Breast epithelium (tissue), 4 donors: ENCODE data around the gene GREB1. TPM values are rescaled to one million over a fixed set of nuclear protein-coding genes. Genes with fewer than 3 reads are reported as not detected.

Source experiments
- DNase-seq, 2 donors: peaks; one replicate each; pipeline ENCODE4 v3.0.0-alpha.2; 2019; ENCODE audit warnings: low spot score in 2 of 2
- H3K27ac ChIP-seq, 2 donors: fragments of 200-600 bp; sonication (generic) in 1 of 2; one replicate each; pipeline ENCODE4 v1.5.1; 2016 to 2019; ENCODE audit warnings: mild to moderate bottlenecking in 1 of 2
- H3K27me3 ChIP-seq, 2 donors: fragments of 200-600 bp; sonication (generic) in 1 of 2; one replicate each; pipeline versions ENCODE4 v1.5.1 to v1.6.0; 2017 to 2019; ENCODE audit warnings: control low read depth in 1 of 2, mild to moderate bottlenecking in 1 of 2
- H3K36me3 ChIP-seq: fragments of 200-600 bp; one replicate; pipeline ENCODE4 v1.5.1; 2019
- H3K4me1 ChIP-seq, 2 donors: fragments of 200-600 bp; sonication (generic); one replicate each; pipeline ENCODE4 v1.5.1; 2016 to 2019; ENCODE audit warnings: control low read depth in 1 of 2
- H3K4me3 ChIP-seq, 3 donors: fragments of 200-600 bp; sonication (generic); 1 replicate in 2 of 3; 2 replicates in 1 of 3; pipeline ENCODE4 v1.5.1; 2016 to 2019; ENCODE audit warnings: mild to moderate bottlenecking in 3 of 3, moderate library complexity in 2 of 3
- H3K9me3 ChIP-seq, 2 donors: fragments of 200-600 bp; sonication (generic) in 1 of 2; one replicate each; pipeline ENCODE4 v1.5.1; 2016 to 2019; ENCODE audit warnings: control low read depth in 1 of 2
- CTCF ChIP-seq, 3 donors: fragments of 450-650 bp; IDR thresholded peaks; one replicate each; pipeline ENCODE4 v1.5.1; 2016 to 2017; ENCODE audit warnings: antibody characterized with exemption in 3 of 3, mild to moderate bottlenecking in 3 of 3, moderate library complexity in 3 of 3
- POLR2A ChIP-seq: fragments of 450-650 bp; IDR thresholded peaks from one replicate; pipeline ENCODE4 v1.6.1; 2016; ENCODE audit warnings: antibody characterized with exemption, mild to moderate bottlenecking, moderate library complexity
- POLR2AphosphoS5 ChIP-seq, 3 donors: sonication (generic); formaldehyde crosslinking; IDR thresholded peaks; one replicate each; pipeline ENCODE4 v1.6.1; 2017; ENCODE audit warnings: antibody characterized with exemption in 3 of 3
- intact Hi-C: fragments of 100-400 bp; cut with DNase I; formaldehyde crosslinking; loops from one replicate; pipeline ENCODE4 v1.15.1; 2023; ENCODE audit warnings: low total_unique reads
- total RNA-seq, 3 donors: library from RNA; depleted of rRNA; stranded (reverse); fragments of >200 nt; gene quantifications; one replicate each; pipeline ENCODE4 v1.1.0, GENCODE V29; 2016

Gene GREB1
- total RNA-seq, 3 donors from 2014 or later = 5.4 to 83.6 (median 42.9) TPM

GRCh38 chr2:11613297-11613696 lies 79.5 kb downstream of the GREB1 start:
- Histone ChIP-seq H3K36me3 (peaks cover under 1% of the 10 kb centered on the region), H3K4me3 (no peak overlapping the region), H3K27ac (peak overlapping the region in 1 of 2 donors; percentile 55), H3K9me3 (no peaks in the 10 kb centered on the region), H3K4me1 (no peaks in the 10 kb centered on the region), H3K27me3 (no peaks in the 10 kb centered on the region)
- DNase-seq = no peak
- TF ChIP-seq POLR2AphosphoS5 (IDR thresholded peaks at IDR 0.05) (no peak), POLR2A (no peak), CTCF (IDR thresholded peaks at IDR 0.05) (no peak)
- intact Hi-C loops = loop anchor here (10.0 kb wide), 1 partner anchor 78 kb away; the partner anchor contains the start of gene GREB1

- H3K27ac ChIP-seq = no peak overlapping the region
- TF ChIP-seq CTCF (IDR thresholded peaks at IDR 0.05) (no peak), POLR2A (no peak)
- H3K36me3 ChIP-seq = peaks cover 6% of the 10 kb centered on the region
- no peaks in the 10 kb centered on the region for H3K27me3 ChIP-seq
- DNase-seq = no peak
- intact Hi-C loops = loop anchor here (10.0 kb wide), 1 partner anchor 80 kb away; the partner anchor contains the start of gene GREB1
- no peaks in the 10 kb centered on the region for H3K9me3 ChIP-seq
- H3K4me1 ChIP-seq = no peaks in the 10 kb centered on the region
- no peak overlapping the region for H3K4me3 ChIP-seq
These were observed 81.4 kb downstream of the GREB1 start for GRCh38 chr2:11615209-11615608.

GRCh38 chr2:11616097-11616687 lies 82.3 kb downstream of the GREB1 start:
- Histone ChIP-seq H3K9me3 (no peaks in the 10 kb centered on the region), H3K36me3 (peaks cover 6% of the 10 kb centered on the region), H3K27me3 (no peaks in the 10 kb centered on the region), H3K4me3 (no peak overlapping the region), H3K4me1 (no peaks in the 10 kb centered on the region), H3K27ac (no peak overlapping the region)
- TF ChIP-seq POLR2A = no peak
- TF ChIP-seq POLR2AphosphoS5 (IDR thresholded peaks at IDR 0.05) = no peak
- TF ChIP-seq CTCF (IDR thresholded peaks at IDR 0.05) = no peak
- intact Hi-C loops = loop anchor here (10.0 kb wide), 1 partner anchor 81 kb away; the partner anchor contains the start of gene GREB1
- DNase-seq = no peak

- no peak overlapping the region for H3K27ac ChIP-seq
- no peaks in the 10 kb centered on the region for H3K9me3 ChIP-seq
- TF ChIP-seq POLR2AphosphoS5 (IDR thresholded peaks at IDR 0.05) (no peak), POLR2A (no peak), CTCF (IDR thresholded peaks at IDR 0.05) (no peak)
- H3K4me1 ChIP-seq = no peaks in the 10 kb centered on the region
- H3K27me3 ChIP-seq = no peaks in the 10 kb centered on the region
- H3K36me3 ChIP-seq = peaks cover 6% of the 10 kb centered on the region
- H3K4me3 ChIP-seq = no peak overlapping the region
- intact Hi-C loops = loop anchor here (10.0 kb wide), 1 partner anchor 82 kb away; the partner anchor contains the start of gene GREB1
- DNase-seq = no peak
These were observed 83.1 kb downstream of the GREB1 start for GRCh38 chr2:11616851-11617415.

GRCh38 chr2:11617527-11617926 lies 83.7 kb downstream of the GREB1 start:
- peaks cover 6% of the 10 kb centered on the region for H3K36me3 ChIP-seq
- H3K9me3 ChIP-seq = no peaks in the 10 kb centered on the region
- TF ChIP-seq POLR2A (no peak), POLR2AphosphoS5 (IDR thresholded peaks at IDR 0.05) (no peak), CTCF (IDR thresholded peaks at IDR 0.05) (no peak)
- DNase-seq = no peak
- H3K27ac ChIP-seq = no peak overlapping the region
- no peaks in the 10 kb centered on the region for H3K4me1 ChIP-seq
- no peaks in the 10 kb centered on the region for H3K27me3 ChIP-seq
- H3K4me3 ChIP-seq = no peak overlapping the region
- intact Hi-C loops = loop anchor here (10.0 kb wide), 1 partner anchor 83 kb away; the partner anchor contains the start of gene GREB1
